Smooth muscle cell of trachea (primary cell): ENCODE results near the gene ING4. TPM values are rescaled to one million over a fixed set of nuclear protein-coding genes. Genes with fewer than 3 reads are reported as not detected.

Experiments
- total RNA-seq: library from RNA; depleted of rRNA; stranded (reverse); fragments of >200 nt; gene quantifications from 2 replicates; pipeline ENCODE4 v1.2.1, GENCODE V29; 2014

The ING4 gene
- total RNA-seq: 39.7 and 53.5 TPM in 2 replicates

GRCh38 chr12:6662906-6663742 is at the start of gene ING4:
TSS of gene ING4 (minus strand) at chr12:6663119. CDS start at chr12:6663101, 18 bp downstream.

GRCh38 chr12:6700646-6701051 is 37.7 kb upstream of the ING4 start, which contains the start of gene PIANP:
TSS of gene PIANP (minus strand) at chr12:6700815. CDS start at chr12:6698061, 2,754 bp downstream.

GRCh38 chr12:6688999-6689882 is 26.3 kb upstream of the ING4 start, which contains the start of gene ZNF384:
TSS of gene ZNF384 (minus strand) at chr12:6689375. CDS start at chr12:6679520, 9,855 bp downstream.

GRCh38 chr12:6647083-6647604 is 15.8 kb downstream of the ING4 start, which contains the start of gene ACRBP:
TSS of gene ACRBP (minus strand) at chr12:6647432. CDS start at chr12:6647366, 66 bp downstream.

GRCh38 chr12:6635856-6636531 is 26.9 kb downstream of the ING4 start, which contains the start of gene LPAR5:
TSS of gene LPAR5 (minus strand) at chr12:6635959. CDS start at chr12:6621248, 14,711 bp downstream.

Other genes with a start within 250 kb of the ING4 start
- 0.17 TPM in 1 of 2 replicates, not detected in the other for gene CD27, start 218.2 kb downstream of the ING4 start, total RNA-seq
- gene TAPBPL, start 211.1 kb downstream of the ING4 start, total RNA-seq: 17.4 and 17.7 TPM in 2 replicates
- 10.2 and 19.5 TPM in 2 replicates for gene VAMP1, start 192.4 kb downstream of the ING4 start, total RNA-seq
- gene MRPL51, start 169.9 kb downstream of the ING4 start, total RNA-seq: 110 and 136 TPM in 2 replicates
- gene NCAPD2, start 169.0 kb downstream of the ING4 start, total RNA-seq: 38.5 and 101 TPM in 2 replicates
- gene GAPDH, start 128.6 kb downstream of the ING4 start, total RNA-seq: 10,148 and 10,314 TPM in 2 replicates
- 21.7 and 22.2 TPM in 2 replicates for gene IFFO1, start 107.1 kb downstream of the ING4 start, total RNA-seq
- 14.4 and 20.0 TPM in 2 replicates for gene NOP2, start 94.8 kb downstream of the ING4 start, total RNA-seq
- gene CHD4, start 55.7 kb downstream of the ING4 start, total RNA-seq: 255 and 275 TPM in 2 replicates
- not detected in 2 replicates for gene LPAR5, start 27.2 kb downstream of the ING4 start, total RNA-seq
- gene ACRBP, start 15.7 kb downstream of the ING4 start, total RNA-seq: 0.29 and 0.50 TPM in 2 replicates
- 12.7 and 13.2 TPM in 2 replicates for gene ZNF384, start 26.3 kb upstream of the ING4 start, total RNA-seq
- gene PIANP, start 37.7 kb upstream of the ING4 start, total RNA-seq: 0.33 and 1.0 TPM in 2 replicates
- 83.2 and 106 TPM in 2 replicates for gene COPS7A, start 60.9 kb upstream of the ING4 start, total RNA-seq
- 178 and 182 TPM in 2 replicates for gene MLF2, start 90.0 kb upstream of the ING4 start, total RNA-seq
- gene PTMS, start 103.2 kb upstream of the ING4 start, total RNA-seq: 39.2 and 99.2 TPM in 2 replicates
- gene LAG3, start 109.4 kb upstream of the ING4 start, total RNA-seq: 0.15 and 0.17 TPM in 2 replicates
- 0.15 and 2.2 TPM in 2 replicates for gene CD4, start 126.4 kb upstream of the ING4 start, total RNA-seq
- gene GPR162, start 158.7 kb upstream of the ING4 start, total RNA-seq: 6.1 and 6.8 TPM in 2 replicates
- gene P3H3, start 165.3 kb upstream of the ING4 start, total RNA-seq: 121 and 150 TPM in 2 replicates
- 1.7 and 2.9 TPM in 2 replicates for gene GNB3, start 177.8 kb upstream of the ING4 start, total RNA-seq
- gene CDCA3, start 188.2 kb upstream of the ING4 start, total RNA-seq: 3.3 and 25.9 TPM in 2 replicates
- 97.8 and 134 TPM in 2 replicates for gene USP5, start 189.0 kb upstream of the ING4 start, total RNA-seq
- 1,080 and 1,447 TPM in 2 replicates for gene TPI1, start 204.4 kb upstream of the ING4 start, total RNA-seq
- 6.3 and 14.1 TPM in 2 replicates for gene SPSB2, start 210.2 kb upstream of the ING4 start, total RNA-seq
- gene LRRC23, start 241.7 kb upstream of the ING4 start, total RNA-seq: 13.2 and 14.9 TPM in 2 replicates